Keratinocyte (primary cell): Measurements from ENCODE around the gene FAM90A26.
"Not testable (repeated sequence)": the region's sequence is repeated elsewhere in the genome, so short reads cannot be mapped to it uniquely, and the experiment has no call there.

Experiments
- EZH2 ChIP-seq: IDR thresholded peaks from one replicate; pipeline ENCODE4 v1.6.1; 2012; ENCODE audit warnings: inconsistent platforms, mild to moderate bottlenecking, low read length, moderate library complexity
- TF ChIP-seq, protein P1 (sequence below), 3 experiments: IDR thresholded peaks in 1 of 3; conservative IDR thresholded peaks in 1 of 3; optimal IDR thresholded peaks in 1 of 3; 2 replicates in 2 of 3; 3 replicates in 1 of 3; pipeline versions ENCODE3 to v1.5.1; 2011; ENCODE audit warnings: low read length in 3 of 3, mild to moderate bottlenecking in 3 of 3, moderate library complexity in 2 of 3, control low read depth in 1 of 3, inconsistent platforms in 1 of 3; ENCODE audit not compliant: insufficient read depth in 2 of 3; ENCODE audit errors: extremely low read depth in 1 of 3

GRCh38 chr4:9215105-9215504, 44.9 kb downstream of the FAM90A26 start, which contains the start of gene USP17L11:
- TF ChIP-seq, protein P1, sequence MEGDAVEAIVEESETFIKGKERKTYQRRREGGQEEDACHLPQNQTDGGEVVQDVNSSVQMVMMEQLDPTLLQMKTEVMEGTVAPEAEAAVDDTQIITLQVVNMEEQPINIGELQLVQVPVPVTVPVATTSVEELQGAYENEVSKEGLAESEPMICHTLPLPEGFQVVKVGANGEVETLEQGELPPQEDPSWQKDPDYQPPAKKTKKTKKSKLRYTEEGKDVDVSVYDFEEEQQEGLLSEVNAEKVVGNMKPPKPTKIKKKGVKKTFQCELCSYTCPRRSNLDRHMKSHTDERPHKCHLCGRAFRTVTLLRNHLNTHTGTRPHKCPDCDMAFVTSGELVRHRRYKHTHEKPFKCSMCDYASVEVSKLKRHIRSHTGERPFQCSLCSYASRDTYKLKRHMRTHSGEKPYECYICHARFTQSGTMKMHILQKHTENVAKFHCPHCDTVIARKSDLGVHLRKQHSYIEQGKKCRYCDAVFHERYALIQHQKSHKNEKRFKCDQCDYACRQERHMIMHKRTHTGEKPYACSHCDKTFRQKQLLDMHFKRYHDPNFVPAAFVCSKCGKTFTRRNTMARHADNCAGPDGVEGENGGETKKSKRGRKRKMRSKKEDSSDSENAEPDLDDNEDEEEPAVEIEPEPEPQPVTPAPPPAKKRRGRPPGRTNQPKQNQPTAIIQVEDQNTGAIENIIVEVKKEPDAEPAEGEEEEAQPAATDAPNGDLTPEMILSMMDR (optimal IDR thresholded peaks at IDR 0.05 in 1 of 3, IDR thresholded peaks at IDR 0.05 in 1 of 3, conservative IDR thresholded peaks at IDR 0.05 in 1 of 3; ENCODE audit: extremely low read depth in 1 of 3, insufficient read depth in 2 of 3, low read length in 3 of 3): not testable (repeated sequence)
- not testable (repeated sequence) for TF ChIP-seq EZH2
